Measurements from ENCODE around the gene MAGI3.

DNA sequence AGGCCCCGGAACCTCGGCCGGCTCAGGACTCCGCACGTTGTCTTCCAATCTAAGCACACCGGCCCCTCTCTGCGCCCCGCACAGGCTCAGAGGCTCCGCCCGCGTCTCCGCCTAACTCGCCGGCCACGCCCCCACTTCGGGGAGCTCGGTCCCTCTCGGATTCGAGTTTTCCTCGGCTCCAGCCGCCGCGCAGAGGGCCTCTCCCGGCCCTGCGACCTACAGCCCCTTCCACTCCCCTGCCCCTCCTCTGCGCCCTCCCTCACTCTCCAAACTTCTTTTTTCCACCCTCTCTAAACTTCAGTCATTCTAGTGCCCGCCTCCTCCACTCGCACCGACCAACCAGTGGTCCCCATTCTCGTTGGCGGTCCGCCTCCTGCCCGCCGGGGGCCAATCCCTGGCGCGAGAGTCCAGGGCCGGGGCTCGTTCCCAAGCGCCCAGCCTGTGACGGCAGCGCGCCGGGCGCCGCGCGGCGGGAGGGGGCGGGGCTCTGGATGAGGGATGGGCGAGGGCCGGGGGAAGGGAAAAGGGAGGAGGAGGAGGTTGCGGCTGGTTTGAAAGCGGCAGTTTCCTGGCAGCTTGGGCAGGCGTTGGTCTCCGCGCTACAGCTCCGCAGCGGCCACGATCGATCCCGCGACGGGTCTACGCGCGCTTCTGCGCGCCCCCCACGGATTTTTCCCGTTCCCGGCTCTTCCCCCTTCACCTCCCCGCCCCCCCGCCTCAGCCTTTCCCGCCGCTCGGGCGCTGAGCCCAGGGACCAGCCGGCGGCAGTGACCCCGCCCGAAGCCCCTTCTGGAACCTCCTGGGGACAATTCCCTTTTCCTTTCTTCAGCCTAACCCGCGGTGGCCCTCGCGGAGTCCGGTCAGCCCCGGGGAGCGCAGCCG lies at the start of gene MAGI3:
- TF ChIP-seq, protein P1, sequence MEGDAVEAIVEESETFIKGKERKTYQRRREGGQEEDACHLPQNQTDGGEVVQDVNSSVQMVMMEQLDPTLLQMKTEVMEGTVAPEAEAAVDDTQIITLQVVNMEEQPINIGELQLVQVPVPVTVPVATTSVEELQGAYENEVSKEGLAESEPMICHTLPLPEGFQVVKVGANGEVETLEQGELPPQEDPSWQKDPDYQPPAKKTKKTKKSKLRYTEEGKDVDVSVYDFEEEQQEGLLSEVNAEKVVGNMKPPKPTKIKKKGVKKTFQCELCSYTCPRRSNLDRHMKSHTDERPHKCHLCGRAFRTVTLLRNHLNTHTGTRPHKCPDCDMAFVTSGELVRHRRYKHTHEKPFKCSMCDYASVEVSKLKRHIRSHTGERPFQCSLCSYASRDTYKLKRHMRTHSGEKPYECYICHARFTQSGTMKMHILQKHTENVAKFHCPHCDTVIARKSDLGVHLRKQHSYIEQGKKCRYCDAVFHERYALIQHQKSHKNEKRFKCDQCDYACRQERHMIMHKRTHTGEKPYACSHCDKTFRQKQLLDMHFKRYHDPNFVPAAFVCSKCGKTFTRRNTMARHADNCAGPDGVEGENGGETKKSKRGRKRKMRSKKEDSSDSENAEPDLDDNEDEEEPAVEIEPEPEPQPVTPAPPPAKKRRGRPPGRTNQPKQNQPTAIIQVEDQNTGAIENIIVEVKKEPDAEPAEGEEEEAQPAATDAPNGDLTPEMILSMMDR (conservative IDR thresholded peaks at IDR 0.05; ENCODE audit: low read length) = no peak
- TF ChIP-seq EZH2phosphoT487 (IDR thresholded peaks at IDR 0.05; ENCODE audit: borderline replicate concordance) = no peak

All from Loucy (cell line).